Mammary epithelial cell (primary cell): ENCODE measurements around the gene FHIT.

ENCODE experiments used
- EZH2 ChIP-seq: IDR thresholded peaks from 2 replicates; pipeline ENCODE4 v1.6.1; 2012; ENCODE audit warnings: low read length, inconsistent platforms, borderline replicate concordance
- TF ChIP-seq, protein P1 (sequence below), 2 donors: IDR thresholded peaks in 1 of 2; conservative IDR thresholded peaks in 1 of 2; 2 replicates each; pipeline ENCODE4 v1.5.1; 2011 to 2012; ENCODE audit warnings: inconsistent platforms in 2 of 2, low read length in 2 of 2, mild to moderate bottlenecking in 2 of 2, control low read depth in 1 of 2, low read depth in 1 of 2; ENCODE audit not compliant: insufficient read depth in 1 of 2; ENCODE audit errors: extremely low read depth in 1 of 2

GRCh38 chr3:59820352-59820934 lies 1430.8 kb downstream of the FHIT start:
- TF ChIP-seq, protein P1, sequence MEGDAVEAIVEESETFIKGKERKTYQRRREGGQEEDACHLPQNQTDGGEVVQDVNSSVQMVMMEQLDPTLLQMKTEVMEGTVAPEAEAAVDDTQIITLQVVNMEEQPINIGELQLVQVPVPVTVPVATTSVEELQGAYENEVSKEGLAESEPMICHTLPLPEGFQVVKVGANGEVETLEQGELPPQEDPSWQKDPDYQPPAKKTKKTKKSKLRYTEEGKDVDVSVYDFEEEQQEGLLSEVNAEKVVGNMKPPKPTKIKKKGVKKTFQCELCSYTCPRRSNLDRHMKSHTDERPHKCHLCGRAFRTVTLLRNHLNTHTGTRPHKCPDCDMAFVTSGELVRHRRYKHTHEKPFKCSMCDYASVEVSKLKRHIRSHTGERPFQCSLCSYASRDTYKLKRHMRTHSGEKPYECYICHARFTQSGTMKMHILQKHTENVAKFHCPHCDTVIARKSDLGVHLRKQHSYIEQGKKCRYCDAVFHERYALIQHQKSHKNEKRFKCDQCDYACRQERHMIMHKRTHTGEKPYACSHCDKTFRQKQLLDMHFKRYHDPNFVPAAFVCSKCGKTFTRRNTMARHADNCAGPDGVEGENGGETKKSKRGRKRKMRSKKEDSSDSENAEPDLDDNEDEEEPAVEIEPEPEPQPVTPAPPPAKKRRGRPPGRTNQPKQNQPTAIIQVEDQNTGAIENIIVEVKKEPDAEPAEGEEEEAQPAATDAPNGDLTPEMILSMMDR (conservative IDR thresholded peaks at IDR 0.05 in 1 of 2, IDR thresholded peaks at IDR 0.05 in 1 of 2; ENCODE audit: extremely low read depth in 1 of 2, insufficient read depth in 1 of 2, low read depth in 1 of 2, low read length in 2 of 2) = no peak
- no peak for TF ChIP-seq EZH2
